ENCODE results near the gene RNU6-9. TPM values are rescaled to one million over a fixed set of nuclear protein-coding genes. Genes with fewer than 3 reads are reported as not detected.
"Not testable (repeated sequence)": the region's sequence is repeated elsewhere in the genome, so short reads cannot be mapped to it uniquely, and the experiment has no call there.

The RNU6-9 gene
- total RNA-seq, 1 experiment from 2014 or later = not detected

DNA sequence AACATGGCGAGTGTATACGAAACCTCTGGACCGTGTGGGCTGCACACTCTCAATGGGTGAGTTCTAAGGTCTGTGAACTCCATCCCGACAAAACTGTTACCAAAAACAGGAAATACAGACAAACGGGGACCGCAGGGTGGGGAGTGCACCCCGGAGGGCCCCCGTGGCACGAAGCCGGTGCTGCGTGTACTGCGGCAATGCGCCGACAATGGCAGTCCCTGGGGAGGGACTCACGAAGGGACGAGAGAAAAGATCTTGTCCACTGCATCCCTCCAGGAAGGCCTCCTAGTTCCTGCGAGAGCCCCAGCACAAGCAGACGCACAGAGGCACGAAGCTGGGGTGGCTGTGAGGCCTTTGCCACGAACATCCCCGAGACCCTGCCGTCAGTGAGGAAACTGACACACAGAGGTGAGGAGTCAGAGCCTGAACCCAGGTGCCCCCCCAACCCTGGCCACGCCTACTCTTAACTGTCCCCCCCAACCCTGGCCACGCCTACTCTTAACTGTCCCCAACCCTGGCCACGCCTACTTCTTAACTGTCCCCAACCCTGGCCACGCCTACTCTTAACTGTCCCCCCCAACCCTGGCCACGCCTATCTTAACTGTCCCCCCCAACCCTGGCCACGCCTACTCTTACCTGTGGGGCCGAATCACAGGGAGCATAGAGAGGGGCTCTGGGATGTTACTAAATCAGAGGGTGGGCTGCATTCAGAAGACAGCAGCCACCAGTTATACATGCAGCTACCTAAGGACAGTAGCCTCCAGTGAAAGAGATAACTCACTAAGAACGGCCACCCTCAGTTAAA is 4.5 kb upstream of the RNU6-9 start:
- DNase-seq (ENCODE audit: low read depth) = no peak
- in situ Hi-C loops (cut with HindIII; ENCODE audit: low pct_unique_long_range_greater_than_20kb, low sequenced_read_pairs) = no loop called here

DNA sequence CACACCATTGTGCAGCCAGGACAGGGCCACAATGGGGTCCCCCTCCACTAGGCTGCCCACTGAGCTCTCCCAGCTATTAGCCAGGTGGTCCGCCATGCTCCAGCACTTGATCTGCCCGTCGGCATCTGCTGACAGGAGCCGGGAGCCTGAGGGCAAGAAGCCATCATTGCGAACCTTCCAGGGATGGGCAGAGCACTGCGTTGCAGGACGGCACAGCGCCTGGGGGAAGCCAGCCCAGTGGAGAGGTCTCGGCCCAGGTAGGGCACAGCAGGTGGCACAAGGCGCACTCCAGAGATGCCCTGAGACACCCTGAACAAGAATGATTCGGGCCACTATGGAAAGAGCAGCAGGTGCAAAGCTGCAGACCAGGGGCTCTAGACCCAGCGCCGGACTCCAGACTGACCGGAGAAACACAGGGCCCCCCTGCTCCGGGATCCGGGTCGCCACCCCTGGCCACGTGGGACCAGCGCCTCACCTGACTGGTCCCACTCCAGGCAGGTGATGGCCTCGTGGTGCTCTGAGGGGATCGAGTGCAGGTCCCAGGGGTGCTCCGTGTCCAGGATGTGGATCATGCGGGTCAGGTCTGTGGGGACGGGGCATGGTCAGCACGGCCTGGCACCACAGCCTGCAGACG is 3.5 kb upstream of the RNU6-9 start:
- no peak for DNase-seq (ENCODE audit: low read depth)
- in situ Hi-C loops (cut with HindIII; ENCODE audit: low pct_unique_long_range_greater_than_20kb, low sequenced_read_pairs) = no loop called here

- in situ Hi-C loops (cut with HindIII; ENCODE audit: low pct_unique_long_range_greater_than_20kb, low sequenced_read_pairs) = no loop called here
- no peak for DNase-seq (ENCODE audit: low read depth)
Measured at GRCh38 chr19:890831-891230, 2.5 kb upstream of the RNU6-9 start.

DNA sequence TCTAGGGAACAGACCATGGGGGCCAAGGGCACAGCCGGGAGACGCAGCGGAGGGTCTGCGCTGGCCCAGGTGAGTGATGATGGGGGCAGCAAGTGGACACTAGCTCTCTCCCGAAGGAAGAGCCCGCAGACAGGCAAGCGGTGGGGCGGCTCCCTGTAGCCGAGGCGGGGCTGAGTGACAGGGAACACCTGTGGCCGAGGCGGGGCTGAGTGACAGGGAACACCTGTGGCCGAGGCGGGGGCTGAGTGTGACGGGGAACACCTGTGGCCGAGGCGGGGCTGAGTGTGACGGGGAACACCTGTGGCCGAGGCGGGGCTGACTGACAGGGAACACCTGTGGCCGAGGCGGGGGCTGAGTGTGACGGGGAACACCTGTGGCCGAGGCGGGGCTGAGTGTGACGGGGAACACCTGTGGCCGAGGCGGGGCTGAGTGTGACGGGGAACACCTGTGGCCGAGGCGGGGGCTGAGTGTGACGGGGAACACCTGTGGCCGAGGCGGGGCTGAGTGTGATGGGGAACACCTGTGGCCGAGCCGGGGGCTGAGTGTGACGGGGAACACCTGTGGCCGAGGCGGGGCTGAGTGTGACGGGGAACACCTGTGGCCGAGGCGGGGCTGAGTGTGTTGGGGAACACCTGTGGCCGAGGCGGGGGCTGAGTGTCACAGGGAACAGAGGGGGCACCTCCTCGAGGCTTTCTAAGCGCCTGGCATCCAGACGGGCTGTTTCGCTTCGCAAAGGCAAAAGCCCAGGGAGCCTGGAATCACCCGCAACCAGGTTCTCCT is 1.7 kb upstream of the RNU6-9 start:
- in situ Hi-C loops (cut with HindIII; ENCODE audit: low pct_unique_long_range_greater_than_20kb, low sequenced_read_pairs); DNase-seq (ENCODE audit: low read depth): not testable (repeated sequence)

GRCh38 chr19:892243-892893 is 916 bp upstream of the RNU6-9 start:
- in situ Hi-C loops (cut with HindIII; ENCODE audit: low pct_unique_long_range_greater_than_20kb, low sequenced_read_pairs) = no loop called here
- DNase-seq (ENCODE audit: low read depth) = no peak

- in situ Hi-C loops (cut with HindIII; ENCODE audit: low pct_unique_long_range_greater_than_20kb, low sequenced_read_pairs) = no loop called here
- DNase-seq (ENCODE audit: low read depth) = no peak
Measured at GRCh38 chr19:896434-896833, 3.1 kb downstream of the RNU6-9 start.

GRCh38 chr19:896999-897398 is 3.7 kb downstream of the RNU6-9 start:
- DNase-seq (ENCODE audit: low read depth) = no peak
- in situ Hi-C loops (cut with HindIII; ENCODE audit: low pct_unique_long_range_greater_than_20kb, low sequenced_read_pairs) = no loop called here

DNA sequence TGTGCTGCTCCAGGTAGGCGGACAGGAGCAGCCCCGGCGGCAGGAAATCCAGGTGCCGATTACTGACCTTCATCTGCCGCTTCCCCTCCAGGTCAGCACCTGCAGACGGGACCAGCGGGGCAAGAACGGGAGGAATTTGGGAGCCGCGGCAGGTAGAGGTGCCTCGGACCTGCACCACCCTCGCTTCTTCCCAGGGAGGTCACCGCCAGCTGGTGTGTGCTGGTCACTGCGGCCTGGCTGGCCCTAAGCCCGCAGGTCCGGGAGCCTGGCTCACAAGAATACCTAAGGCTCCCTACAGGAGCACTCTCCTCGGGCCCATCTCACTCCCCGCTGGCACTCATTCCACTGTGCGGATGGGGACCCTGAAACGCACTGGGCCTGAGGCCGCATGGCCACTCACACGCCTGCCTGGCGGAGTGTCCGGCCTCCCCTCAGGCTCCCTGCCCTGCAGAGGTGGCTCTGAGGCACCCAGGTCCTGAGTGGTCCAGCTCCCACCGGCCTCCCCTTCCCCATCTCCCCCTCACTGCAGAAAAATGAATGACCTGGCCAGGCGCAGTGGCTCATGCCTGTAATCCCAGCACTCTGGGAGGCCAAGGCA is 4.3 kb downstream of the RNU6-9 start:
- no peak for DNase-seq (ENCODE audit: low read depth)
- in situ Hi-C loops (cut with HindIII; ENCODE audit: low pct_unique_long_range_greater_than_20kb, low sequenced_read_pairs) = no loop called here

DNA sequence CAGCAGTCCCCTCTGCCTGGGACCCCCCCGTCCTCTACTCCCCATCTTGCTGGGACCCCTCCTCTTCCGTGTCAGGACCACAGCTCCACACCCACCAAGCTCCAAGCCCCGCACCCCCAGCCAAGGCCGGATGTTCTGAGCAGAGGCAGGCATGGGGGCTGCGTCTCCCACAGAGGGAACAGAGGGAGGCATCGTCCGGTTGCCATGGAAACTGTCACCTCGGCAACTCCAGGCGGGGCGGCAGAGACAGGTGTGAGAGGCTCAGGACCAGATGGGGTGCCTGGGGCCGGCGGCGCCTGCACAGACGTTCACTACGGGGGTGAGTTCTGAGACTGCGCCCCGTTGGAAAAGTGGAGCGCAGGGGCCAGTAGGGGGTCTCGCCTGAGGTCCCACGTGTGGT is 5.4 kb downstream of the RNU6-9 start:
- in situ Hi-C loops (cut with HindIII; ENCODE audit: low pct_unique_long_range_greater_than_20kb, low sequenced_read_pairs) = no loop called here
- DNase-seq (ENCODE audit: low read depth) = no peak

DNA sequence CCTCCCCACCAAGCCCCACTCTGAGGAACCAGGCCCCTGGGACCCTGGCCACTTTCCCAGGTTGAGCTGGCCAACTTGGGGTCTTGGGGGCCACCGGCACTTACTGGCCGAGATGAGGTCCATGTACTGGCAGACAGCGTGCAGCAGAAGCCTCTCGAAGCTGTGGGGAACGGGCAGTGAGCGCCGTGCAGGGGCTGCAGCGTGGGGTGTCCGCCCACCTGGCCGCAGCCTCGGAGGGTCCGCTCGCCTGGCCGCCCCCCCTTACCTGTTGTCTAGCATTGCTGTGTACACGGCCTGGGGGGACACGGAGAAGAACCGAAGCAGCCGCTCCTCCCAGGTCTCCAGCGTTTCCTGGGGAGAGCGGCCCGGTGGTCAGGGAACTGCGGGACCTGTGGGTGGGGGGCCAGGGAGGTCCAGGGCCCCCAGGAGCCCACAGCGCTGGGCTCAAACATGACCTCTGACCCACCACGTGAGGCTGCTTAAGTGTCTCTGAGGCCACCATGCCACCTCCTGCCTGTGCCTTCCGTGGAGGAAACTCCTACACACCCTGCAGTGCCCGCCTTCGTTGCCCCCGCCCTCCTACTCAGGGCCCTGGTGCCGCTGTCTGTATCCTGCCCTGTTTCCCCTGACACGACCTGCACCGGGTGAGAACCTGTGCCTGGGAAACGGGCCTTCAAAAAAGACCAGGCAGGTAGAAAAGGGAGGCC is 6.2 kb downstream of the RNU6-9 start:
- in situ Hi-C loops (cut with HindIII; ENCODE audit: low pct_unique_long_range_greater_than_20kb, low sequenced_read_pairs) = no loop called here

DNA sequence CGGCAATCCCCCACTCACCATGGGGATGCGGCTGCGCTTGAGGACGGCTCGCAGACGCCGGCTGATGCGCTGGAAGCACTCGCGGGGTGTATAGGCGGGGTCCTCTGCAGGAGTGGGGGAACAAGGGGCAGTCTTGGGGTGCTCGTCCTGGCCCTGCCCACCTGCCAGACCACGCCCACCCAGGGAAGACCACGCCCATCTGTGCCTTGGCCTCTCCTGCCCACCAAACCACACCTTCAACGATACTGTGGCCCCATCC is 6.7 kb downstream of the RNU6-9 start:
- no peak for DNase-seq (ENCODE audit: low read depth)

More for the DNA sequence above, 6.2 kb downstream of the RNU6-9 start:
- DNase-seq (ENCODE audit: low read depth) = no peak

DNA sequence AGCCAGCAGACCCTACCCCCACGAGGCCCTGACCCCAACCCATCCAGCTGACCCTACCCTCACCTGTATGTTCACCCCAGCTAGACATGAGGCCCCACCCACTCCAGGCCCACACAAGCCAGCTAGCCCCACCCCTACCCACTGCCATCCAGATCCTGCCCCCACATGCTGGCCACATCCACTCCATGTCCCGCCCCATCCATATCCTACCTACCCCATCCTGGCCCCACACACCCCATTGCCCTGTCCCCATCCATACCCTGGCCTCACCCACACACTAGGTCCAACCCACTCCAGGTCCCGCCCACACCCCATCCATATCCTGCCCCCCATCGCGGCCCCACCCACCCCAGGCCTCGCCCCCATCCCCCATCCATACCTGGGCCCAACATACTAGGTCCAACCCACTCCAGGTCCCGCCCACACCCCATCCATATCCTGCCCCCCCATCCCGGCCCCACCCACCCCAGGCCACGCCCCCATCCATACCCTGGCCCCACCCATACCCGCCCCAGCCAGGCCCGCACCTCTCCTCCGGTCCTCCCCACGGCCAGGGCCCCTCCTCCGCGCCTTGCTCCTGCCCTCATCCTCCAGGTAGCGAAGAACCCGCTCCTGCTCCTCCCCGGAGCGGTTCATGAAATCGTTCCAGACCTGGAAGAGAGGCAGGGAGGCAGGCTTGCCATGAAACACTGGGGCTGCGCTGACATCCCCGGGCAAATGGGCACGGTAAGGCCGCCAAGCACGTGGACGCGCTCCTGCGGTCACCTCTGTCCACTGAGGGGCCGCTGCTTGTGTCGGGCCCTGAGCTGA is 7.2 kb downstream of the RNU6-9 start:
- in situ Hi-C loops (cut with HindIII; ENCODE audit: low pct_unique_long_range_greater_than_20kb, low sequenced_read_pairs) = no loop called here
- no peak for DNase-seq (ENCODE audit: low read depth)

More for the DNA sequence above, 6.7 kb downstream of the RNU6-9 start:
- in situ Hi-C loops (cut with HindIII; ENCODE audit: low pct_unique_long_range_greater_than_20kb, low sequenced_read_pairs) = no loop called here

- no peak for DNase-seq (ENCODE audit: low read depth)
- in situ Hi-C loops (cut with HindIII; ENCODE audit: low pct_unique_long_range_greater_than_20kb, low sequenced_read_pairs) = no loop called here
Measured at GRCh38 chr19:901216-902092, 8.2 kb downstream of the RNU6-9 start.

- DNase-seq (ENCODE audit: low read depth) = no peak
- in situ Hi-C loops (cut with HindIII; ENCODE audit: low pct_unique_long_range_greater_than_20kb, low sequenced_read_pairs) = no loop called here
Measured at GRCh38 chr19:902093-902370, 8.7 kb downstream of the RNU6-9 start.

- in situ Hi-C loops (cut with HindIII; ENCODE audit: low pct_unique_long_range_greater_than_20kb, low sequenced_read_pairs) = no loop called here
- no peak for DNase-seq (ENCODE audit: low read depth)
Measured at GRCh38 chr19:902446-903226, 9.4 kb downstream of the RNU6-9 start.

GRCh38 chr19:903266-903797 is 10.0 kb downstream of the RNU6-9 start:
- in situ Hi-C loops (cut with HindIII; ENCODE audit: low pct_unique_long_range_greater_than_20kb, low sequenced_read_pairs) = no loop called here
- no peak for DNase-seq (ENCODE audit: low read depth)
